ENCODE results near the gene TPRA1. TPM values are rescaled to one million over a fixed set of nuclear protein-coding genes. Genes with fewer than 3 reads are reported as not detected.
A peak's percentile ranks its signal among the peaks of the same experiment; 100 is the strongest.

The TPRA1 gene
- total RNA-seq = 15.5 TPM

DNA sequence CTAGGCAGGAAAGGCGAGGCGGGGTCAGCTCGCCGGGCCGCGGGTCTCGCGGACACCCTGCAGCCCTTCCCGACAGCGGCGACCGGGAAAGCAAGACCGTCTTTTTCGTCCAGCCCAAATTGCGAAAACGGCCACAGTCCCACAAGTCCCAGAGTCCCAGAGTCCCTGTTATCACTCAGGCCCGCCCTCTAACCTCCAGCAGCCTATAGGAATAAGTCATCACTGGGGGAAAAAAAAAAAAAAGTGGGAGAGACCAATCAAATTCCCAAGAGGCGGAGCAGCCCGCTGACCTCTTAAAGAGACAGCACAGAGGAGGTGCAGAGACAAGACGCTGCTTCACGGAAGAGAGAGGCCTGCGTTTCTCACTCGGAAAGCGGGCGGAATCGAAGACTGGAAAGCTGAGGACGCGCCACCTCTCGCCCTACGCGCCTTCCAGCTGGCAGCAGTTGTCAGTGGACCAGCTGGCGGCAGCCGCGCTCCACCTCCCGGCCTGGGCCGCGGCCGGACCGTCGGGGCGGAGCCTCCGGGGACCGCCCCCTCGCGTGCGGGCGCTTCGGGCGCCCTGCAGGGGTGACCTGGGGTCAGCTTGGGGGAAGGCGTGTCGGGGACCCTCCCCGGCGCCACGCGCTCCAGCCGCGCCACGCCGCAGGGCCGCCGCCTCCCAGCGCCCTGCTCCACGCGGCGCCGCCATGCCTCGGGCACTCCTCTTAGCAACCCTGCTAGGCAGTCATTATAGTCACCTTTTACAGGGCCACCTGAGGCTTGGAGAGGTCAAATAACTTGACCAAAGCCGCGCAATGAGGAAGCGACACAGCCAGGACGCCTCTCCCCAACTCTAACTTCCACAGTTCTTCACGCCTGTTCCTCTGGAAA is at the start of gene TPRA1:
TSS of gene TPRA1 (minus strand) at position 141 of the 873 bp plus-strand sequence. CDS start 10,587 bp downstream, outside the sequence.

DNA sequence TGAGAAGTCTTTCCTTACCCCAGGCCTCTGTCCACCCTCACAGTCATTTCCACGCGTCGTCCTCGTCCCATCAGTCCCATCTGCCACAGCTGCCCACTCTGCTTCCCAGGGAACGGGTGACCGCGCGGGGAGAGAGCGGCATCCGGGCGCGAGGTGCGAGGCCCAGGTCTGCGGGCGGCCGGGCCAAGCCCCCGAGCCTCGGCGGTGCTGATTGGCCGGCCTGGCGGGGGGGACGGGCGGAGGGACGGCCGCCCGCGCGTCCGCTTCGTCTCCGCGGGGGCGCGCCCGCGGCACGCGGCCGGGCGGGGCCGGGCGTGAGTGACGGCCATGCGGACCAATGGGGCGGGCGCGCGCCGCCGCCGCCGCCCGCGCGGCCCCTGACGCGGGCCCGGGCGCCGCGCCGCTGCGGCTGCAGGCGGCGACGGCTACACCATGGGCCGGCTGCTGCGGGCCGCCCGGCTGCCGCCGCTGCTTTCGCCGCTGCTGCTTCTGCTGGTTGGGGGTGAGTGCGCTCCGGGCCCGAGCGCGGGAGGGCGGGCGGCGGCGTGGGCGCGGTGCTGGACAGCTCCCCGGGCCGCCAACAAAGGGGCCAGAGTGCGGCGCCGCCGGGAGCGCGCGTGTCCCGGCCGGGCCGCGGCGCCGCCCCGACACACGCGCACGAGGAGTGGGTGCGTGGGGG is 38.4 kb upstream of the TPRA1 start, which contains the start of gene PODXL2:
TSS of gene PODXL2 (plus strand) at position 398 of the 679 bp plus-strand sequence. CDS start at position 433, 35 bp downstream.

Small RNA genes within 50 kb of the gene (small RNA-seq; reads per million reads assigned to genes)
- gene AC084035.1 = not detected
- gene MIR6825 = not detected
- gene MIR7976 = 0.41 reads per million, percentile 42 among the genes with 10 or more reads in this experiment

Other genes with a start within 250 kb of the TPRA1 start
- 18.9 TPM for gene MCM2, start 7.7 kb upstream of the TPRA1 start, total RNA-seq
- 192 TPM for gene PODXL2, start 38.5 kb upstream of the TPRA1 start, total RNA-seq
- gene ABTB1, start 82.2 kb upstream of the TPRA1 start, total RNA-seq = 7.6 TPM
- gene MGLL, start 231.8 kb upstream of the TPRA1 start, total RNA-seq = 43.4 TPM